CD14-positive monocyte (primary cell): ENCODE measurements around the gene PTGDS. TPM values are rescaled to one million over a fixed set of nuclear protein-coding genes. Genes with fewer than 3 reads are reported as not detected.
A peak's percentile ranks its signal among the peaks of the same experiment; 100 is the strongest.

Experiments used
- DNase-seq, 3 donors: peaks; one replicate each; pipeline ENCODE4 v3.0.0-alpha.2; 2011 to 2022
- H2AFZ ChIP-seq: 2 replicates; pipeline ENCODE4 v1.6.0; 2012; ENCODE audit warnings: mild to moderate bottlenecking, low read depth, low read length, inconsistent platforms; ENCODE audit not compliant: insufficient read depth, poor library complexity, severe bottlenecking
- H3K27ac ChIP-seq, 2 donors: 1 replicate in 1 of 2; 2 replicates in 1 of 2; pipeline ENCODE4 v1.5.1; 2012 to 2013; ENCODE audit warnings: low read length in 2 of 2, control low read depth in 1 of 2, inconsistent platforms in 1 of 2, low read depth in 1 of 2, mild to moderate bottlenecking in 1 of 2
- H3K27me3 ChIP-seq, 2 donors: one replicate each; pipeline versions ENCODE4 v1.6.0 to v1.6.1; 2011 to 2013; ENCODE audit warnings: low read length in 2 of 2; ENCODE audit not compliant: control insufficient read depth in 2 of 2, insufficient read depth in 2 of 2
- H3K36me3 ChIP-seq, 2 donors: replicated peaks in 1 of 2; 1 replicate in 1 of 2; 2 replicates in 1 of 2; pipeline versions ENCODE4 v1.5.1 to v1.6.1; 2012 to 2013; ENCODE audit warnings: low read length in 2 of 2, control low read depth in 1 of 2, inconsistent platforms in 1 of 2, mild to moderate bottlenecking in 1 of 2; ENCODE audit not compliant: insufficient read depth in 2 of 2, control insufficient read depth in 1 of 2
- H3K4me1 ChIP-seq, 2 donors: 1 replicate in 1 of 2; 2 replicates in 1 of 2; pipeline versions ENCODE4 v1.5.1 to v1.6.1; 2012 to 2013; ENCODE audit warnings: low read length in 2 of 2, control low read depth in 1 of 2, inconsistent platforms in 1 of 2, mild to moderate bottlenecking in 1 of 2, moderate library complexity in 1 of 2; ENCODE audit not compliant: insufficient read depth in 2 of 2, control insufficient read depth in 1 of 2
- H3K4me2 ChIP-seq: replicated peaks from 2 replicates; pipeline ENCODE3; 2012; ENCODE audit warnings: low read length, moderate library complexity, mild to moderate bottlenecking; ENCODE audit not compliant: poor library complexity, severe bottlenecking; ENCODE audit errors: extremely low read depth
- H3K4me3 ChIP-seq, 3 experiments: fragments of 200-600 bp in 1 of 3; sonication (generic) in 1 of 3; replicated peaks in 1 of 3; 1 replicate in 2 of 3; 2 replicates in 1 of 3; pipeline ENCODE4 v1.5.1; 2011 to 2013; ENCODE audit warnings: low read length in 3 of 3, mild to moderate bottlenecking in 3 of 3, control low read depth in 2 of 3, low read depth in 2 of 3, inconsistent platforms in 1 of 3, moderate library complexity in 1 of 3
- H3K79me2 ChIP-seq: 2 replicates; pipeline ENCODE4 v1.6.0; 2012; ENCODE audit warnings: mild to moderate bottlenecking, control low read depth, inconsistent platforms, low read length, moderate library complexity; ENCODE audit not compliant: insufficient read depth
- H3K9ac ChIP-seq: 2 replicates; pipeline ENCODE4 v1.6.0; 2017; ENCODE audit warnings: low read length, mild to moderate bottlenecking; ENCODE audit not compliant: insufficient read depth, poor library complexity, severe bottlenecking
- H3K9me3 ChIP-seq, 2 donors: replicated peaks in 1 of 2; 1 replicate in 1 of 2; 2 replicates in 1 of 2; pipeline versions ENCODE4 v1.5.1 to v1.6.1; 2012 to 2013; ENCODE audit warnings: low read length in 2 of 2, control low read depth in 1 of 2; ENCODE audit not compliant: control insufficient read depth in 1 of 2, insufficient read depth in 1 of 2
- H4K20me1 ChIP-seq: 2 replicates; pipeline ENCODE4 v1.6.0; 2012; ENCODE audit warnings: mild to moderate bottlenecking, low read length, control low read depth, moderate library complexity; ENCODE audit not compliant: insufficient read depth
- H3K27ac Mint-ChIP-seq, 7 donors: one replicate each; pipeline ENCODE4 v1.8.0; 2020; ENCODE audit warnings: mild to moderate bottlenecking in 7 of 7, mixed read lengths in 7 of 7, moderate library complexity in 6 of 7, inconsistent platforms in 2 of 7
- H3K27me3 Mint-ChIP-seq, 3 donors: one replicate each; pipeline ENCODE4 v1.8.0; 2021 to 2022; ENCODE audit warnings: low read depth in 3 of 3, mild to moderate bottlenecking in 3 of 3, mixed read lengths in 3 of 3, moderate library complexity in 3 of 3, inconsistent platforms in 1 of 3
- H3K36me3 Mint-ChIP-seq, 2 donors: one replicate each; pipeline ENCODE4 v1.8.0; 2020; ENCODE audit warnings: mixed read lengths in 2 of 2, inconsistent platforms in 1 of 2, mild to moderate bottlenecking in 1 of 2
- H3K4me1 Mint-ChIP-seq: one replicate; pipeline ENCODE4 v1.8.0; 2020; ENCODE audit warnings: mild to moderate bottlenecking, mixed read lengths
- H3K4me3 Mint-ChIP-seq, 2 donors: one replicate each; pipeline ENCODE4 v1.8.0; 2020; ENCODE audit warnings: mild to moderate bottlenecking in 2 of 2, mixed read lengths in 2 of 2, moderate library complexity in 1 of 2
- H3K9me3 Mint-ChIP-seq, 7 donors: one replicate each; pipeline ENCODE4 v1.8.0; 2020 to 2022; ENCODE audit warnings: mixed read lengths in 7 of 7, mild to moderate bottlenecking in 6 of 7, moderate library complexity in 6 of 7, inconsistent platforms in 2 of 7
- CTCF ChIP-seq: fragments of 200-600 bp; IDR thresholded peaks from one replicate; pipeline ENCODE4 v1.8.0; 2022; ENCODE audit warnings: antibody characterized with exemption, mild to moderate bottlenecking
- WGBS: methylation state at CpG from one replicate; pipeline ENCODE4 v1.1.5; 2013; ENCODE audit warnings: missing lambda C conversion rate; ENCODE audit not compliant: insufficient coverage; 5-methylcytosine and 5-hydroxymethylcytosine counted together
- intact Hi-C, 2 donors: fragments of 100-400 bp; cut with micrococcal nuclease; formaldehyde crosslinking; loops; one replicate each; pipeline versions ENCODE4 v1.15.0 to v1.15.1; 2023
- polyA plus RNA-seq, 3 donors: library from polyadenylated mRNA; depleted of rRNA in 1 of 3; unstranded in 2 of 3; stranded (reverse) in 1 of 3; fragments of 300-500 nt in 2 of 3; fragments of >200 nt in 1 of 3; fragmentation: Illumina TruSeq in 2 of 3; gene quantifications; 1 replicate in 2 of 3; 2 replicates in 1 of 3; pipeline ENCODE4 v1.2.3, GENCODE V29; 2012 to 2021

Gene PTGDS
- polyA plus RNA-seq, 3 donors, result 0.34 to 1.5 TPM; not detected in 1

GRCh38 chr9:136995362-136995761 lies 18.1 kb downstream of the PTGDS start:
- H3K27ac ChIP-seq, result no peak overlapping the region
- Mint-ChIP-seq H3K9me3 (peaks cover 0 to 17% (median under 1%) of the 10 kb centered on the region in 7 donors), H3K36me3 (peaks cover 10% of the 10 kb centered on the region in 2 donors), H3K4me3 (no peak overlapping the region), H3K27ac (no peak overlapping the region), H3K27me3 (peaks cover 24 to 52% (median 40%) of the 10 kb centered on the region in 3 donors), H3K4me1 (peaks cover 70% of the 10 kb centered on the region)
- H3K4me2 ChIP-seq, result no peak overlapping the region
- WGBS, result 58% methylated on average over 26 of the region's 30 CpGs
- H3K9me3 ChIP-seq, result no peaks in the 10 kb centered on the region
- no peak for DNase-seq
- intact Hi-C loops, result loop anchor here in 1 of 2 donors (5.0 kb wide), 1 partner anchor 37 kb away; the partner anchor contains the start of gene FUT7
- peaks cover 71 to 88% of the 10 kb centered on the region in 2 donors for H3K4me1 ChIP-seq
- no peak overlapping the region for H3K9ac ChIP-seq
- H3K4me3 ChIP-seq, result no peak overlapping the region
- peaks cover 0 to 41% of the 10 kb centered on the region in 2 donors for H3K27me3 ChIP-seq
- H4K20me1 ChIP-seq, result peaks cover 30% of the 10 kb centered on the region
- TF ChIP-seq CTCF, result no peak
- peaks cover 6 to 9% of the 10 kb centered on the region in 2 donors for H3K36me3 ChIP-seq
- H2AFZ ChIP-seq, result no peak overlapping the region
- H3K79me2 ChIP-seq, result peaks cover 20% of the 10 kb centered on the region

- DNase-seq, result no peak
- Mint-ChIP-seq H3K9me3 (peaks cover 0 to 15% (median 0%) of the 10 kb centered on the region in 7 donors), H3K27ac (peak overlapping the region in 2 of 7 donors; percentile 20 to 31), H3K27me3 (peaks cover 23 to 52% (median 39%) of the 10 kb centered on the region in 3 donors), H3K4me1 (peaks cover 71% of the 10 kb centered on the region), H3K4me3 (peak overlapping the region in 1 of 2 donors; percentile 83), H3K36me3 (peaks cover 10 to 12% of the 10 kb centered on the region in 2 donors)
- H3K79me2 ChIP-seq, result peaks cover 20% of the 10 kb centered on the region
- peaks cover 30% of the 10 kb centered on the region for H4K20me1 ChIP-seq
- peak overlapping the region; percentile 62 for H3K4me2 ChIP-seq
- WGBS, result 38% methylated on average over 6 of the region's 12 CpGs
- H3K9ac ChIP-seq, result peak overlapping the region; percentile 32
- H3K4me1 ChIP-seq, result peaks cover 76 to 93% of the 10 kb centered on the region in 2 donors
- H2AFZ ChIP-seq, result no peak overlapping the region
- H3K36me3 ChIP-seq, result peaks cover 6 to 9% of the 10 kb centered on the region in 2 donors
- no peak overlapping the region for H3K27ac ChIP-seq
- intact Hi-C loops, result loop anchor here in 1 of 2 donors (5.0 kb wide), 1 partner anchor 36 kb away; the partner anchor contains the start of gene FUT7
- no peaks in the 10 kb centered on the region for H3K9me3 ChIP-seq
- no peak for TF ChIP-seq CTCF
- H3K27me3 ChIP-seq, result peaks cover 0 to 41% of the 10 kb centered on the region in 2 donors
- peak overlapping the region in 1 of 3 experiments; percentile 49 for H3K4me3 ChIP-seq
Observed at GRCh38 chr9:136995772-136996311, 18.5 kb downstream of the PTGDS start.
